OCI-LY1 (cell line): ENCODE data around the gene KLHL29.

Experiments
- H2AFZ ChIP-seq: fragments of 200-600 bp; sonication (generic), shearing (Covaris generic); 2 replicates; pipeline ENCODE4 v1.6.0; 2014; ENCODE audit warnings: antibody characterized with exemption, mild to moderate bottlenecking, low read length
- H3F3A ChIP-seq: fragments of 200-600 bp; sonication (generic), shearing (Covaris generic); 2 replicates; pipeline ENCODE4 v1.6.0; 2014; ENCODE audit warnings: mild to moderate bottlenecking, antibody characterized with exemption, low read length, moderate library complexity; ENCODE audit not compliant: insufficient read depth
- H3K27ac ChIP-seq: fragments of 200-600 bp; sonication (generic); 2 replicates; pipeline ENCODE4 v1.5.1; 2014; ENCODE audit warnings: low read length, mixed run types, mild to moderate bottlenecking, low read depth; ENCODE audit not compliant: poor library complexity, severe bottlenecking
- H3K27me3 ChIP-seq: fragments of 200-600 bp; sonication (generic); 2 replicates; pipeline ENCODE4 v1.6.0; 2014; ENCODE audit warnings: antibody characterized with exemption, mild to moderate bottlenecking, low read length, moderate library complexity; ENCODE audit not compliant: insufficient read depth
- H3K36me3 ChIP-seq: fragments of 200-600 bp; sonication (generic); 2 replicates; pipeline ENCODE4 v1.6.1; 2014; ENCODE audit warnings: mild to moderate bottlenecking, antibody characterized with exemption, low read length, moderate library complexity, mixed read lengths; ENCODE audit not compliant: insufficient read depth
- H3K4me1 ChIP-seq: fragments of 200-600 bp; sonication (generic); 2 replicates; pipeline ENCODE4 v1.5.1; 2014; ENCODE audit warnings: mild to moderate bottlenecking, low read length, moderate library complexity; ENCODE audit not compliant: insufficient read depth, severe bottlenecking
- H3K4me2 ChIP-seq: fragments of 200-600 bp; sonication (generic), shearing (Covaris generic); 2 replicates; pipeline ENCODE4 v1.6.1; 2014; ENCODE audit warnings: low read length
- H3K4me3 ChIP-seq: fragments of 200-600 bp; sonication (generic); 2 replicates; pipeline ENCODE4 v1.5.1; 2014; ENCODE audit warnings: low read length, low read depth, mild to moderate bottlenecking, mixed read lengths; ENCODE audit not compliant: poor library complexity, severe bottlenecking
- H3K79me2 ChIP-seq: fragments of 200-600 bp; shearing (Covaris generic); 2 replicates; pipeline ENCODE4 v1.6.1; 2016; ENCODE audit warnings: mixed run types, low read length, mixed read lengths; ENCODE audit not compliant: insufficient read depth
- H3K9ac ChIP-seq: fragments of 200-600 bp; sonication (generic), shearing (Covaris generic); 2 replicates; pipeline ENCODE4 v1.6.1; 2014; ENCODE audit warnings: mild to moderate bottlenecking, low read length, mixed read lengths
- H3K9me2 ChIP-seq: fragments of 200-600 bp; sonication (generic), shearing (Covaris generic); 2 replicates; pipeline ENCODE4 v1.6.1; 2014; ENCODE audit warnings: low read depth, mild to moderate bottlenecking, low read length, mixed read lengths
- H3K9me3 ChIP-seq: fragments of 200-600 bp; shearing (Covaris generic); 2 replicates; pipeline ENCODE4 v1.6.1; 2014; ENCODE audit warnings: low read length, mixed read lengths
- H4K20me1 ChIP-seq: fragments of 200-600 bp; sonication (generic), shearing (Covaris generic); 2 replicates; pipeline ENCODE4 v1.6.0; 2016; ENCODE audit warnings: mild to moderate bottlenecking, low read length; ENCODE audit not compliant: insufficient read depth
- EZH2 ChIP-seq: fragments of 200-600 bp; sonication (generic), shearing (Covaris generic); IDR thresholded peaks from 2 replicates; pipeline ENCODE4 v1.8.0; 2017; ENCODE audit warnings: borderline replicate concordance, mixed run types, mild to moderate bottlenecking, antibody characterized with exemption, low read length, moderate library complexity, mixed read lengths
- TF ChIP-seq, protein P1 (sequence below): fragments of 200-600 bp; sonication (generic), shearing (Covaris generic); IDR thresholded peaks from 2 replicates; pipeline ENCODE4 v1.5.1; 2017; ENCODE audit warnings: mild to moderate bottlenecking, antibody characterized with exemption, low read length, moderate library complexity, mixed read lengths

The KLHL29 gene

GRCh38 chr2:23595601-23596251 is 210.7 kb downstream of the KLHL29 start:
- no peaks in the 10 kb centered on the region for H4K20me1 ChIP-seq
- H3K4me3 ChIP-seq = no peak overlapping the region
- no peak overlapping the region for H3K9ac ChIP-seq
- H3K9me3 ChIP-seq = no peaks in the 10 kb centered on the region
- H3K4me2 ChIP-seq = no peak overlapping the region
- TF ChIP-seq, protein P1, sequence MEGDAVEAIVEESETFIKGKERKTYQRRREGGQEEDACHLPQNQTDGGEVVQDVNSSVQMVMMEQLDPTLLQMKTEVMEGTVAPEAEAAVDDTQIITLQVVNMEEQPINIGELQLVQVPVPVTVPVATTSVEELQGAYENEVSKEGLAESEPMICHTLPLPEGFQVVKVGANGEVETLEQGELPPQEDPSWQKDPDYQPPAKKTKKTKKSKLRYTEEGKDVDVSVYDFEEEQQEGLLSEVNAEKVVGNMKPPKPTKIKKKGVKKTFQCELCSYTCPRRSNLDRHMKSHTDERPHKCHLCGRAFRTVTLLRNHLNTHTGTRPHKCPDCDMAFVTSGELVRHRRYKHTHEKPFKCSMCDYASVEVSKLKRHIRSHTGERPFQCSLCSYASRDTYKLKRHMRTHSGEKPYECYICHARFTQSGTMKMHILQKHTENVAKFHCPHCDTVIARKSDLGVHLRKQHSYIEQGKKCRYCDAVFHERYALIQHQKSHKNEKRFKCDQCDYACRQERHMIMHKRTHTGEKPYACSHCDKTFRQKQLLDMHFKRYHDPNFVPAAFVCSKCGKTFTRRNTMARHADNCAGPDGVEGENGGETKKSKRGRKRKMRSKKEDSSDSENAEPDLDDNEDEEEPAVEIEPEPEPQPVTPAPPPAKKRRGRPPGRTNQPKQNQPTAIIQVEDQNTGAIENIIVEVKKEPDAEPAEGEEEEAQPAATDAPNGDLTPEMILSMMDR = no peak
- no peak for TF ChIP-seq EZH2
- H3F3A ChIP-seq = no peaks in the 10 kb centered on the region
- H2AFZ ChIP-seq = no peak overlapping the region
- H3K27ac ChIP-seq = no peak overlapping the region
- no peaks in the 10 kb centered on the region for H3K9me2 ChIP-seq
- no peaks in the 10 kb centered on the region for H3K36me3 ChIP-seq
- peaks cover 6% of the 10 kb centered on the region; the same call in 1 of the 2 replicates for H3K27me3 ChIP-seq
- H3K4me1 ChIP-seq = no peaks in the 10 kb centered on the region
- no peaks in the 10 kb centered on the region for H3K79me2 ChIP-seq

DNA sequence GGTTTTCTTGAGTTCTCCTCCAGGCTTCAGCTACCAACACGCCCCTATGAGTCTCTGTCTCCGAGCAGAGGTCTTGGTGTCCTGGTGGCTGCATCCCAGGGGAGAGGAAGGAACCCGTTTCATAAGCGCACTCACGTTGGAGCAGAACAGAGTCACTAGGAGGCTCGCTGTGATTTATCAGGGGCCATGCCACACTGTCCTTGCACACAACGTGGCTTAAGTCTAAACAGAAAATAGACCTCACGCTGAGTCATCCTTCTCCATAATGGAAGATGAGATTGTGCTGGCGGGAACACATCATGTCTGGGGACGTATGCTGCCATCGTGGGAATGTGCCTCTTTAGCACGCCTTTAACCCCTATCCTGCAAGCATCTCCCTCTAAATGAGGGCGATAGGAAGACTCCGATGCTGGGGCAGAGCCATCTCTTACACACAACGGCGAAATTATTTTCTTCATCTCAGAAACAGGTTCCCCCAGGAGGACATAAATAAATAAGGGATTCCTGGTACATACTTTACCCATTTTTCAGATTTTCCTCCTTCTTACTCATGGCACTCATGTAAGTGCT is 211.4 kb downstream of the KLHL29 start:
- no peaks in the 10 kb centered on the region for H3K4me1 ChIP-seq
- TF ChIP-seq EZH2 = no peak

DNA sequence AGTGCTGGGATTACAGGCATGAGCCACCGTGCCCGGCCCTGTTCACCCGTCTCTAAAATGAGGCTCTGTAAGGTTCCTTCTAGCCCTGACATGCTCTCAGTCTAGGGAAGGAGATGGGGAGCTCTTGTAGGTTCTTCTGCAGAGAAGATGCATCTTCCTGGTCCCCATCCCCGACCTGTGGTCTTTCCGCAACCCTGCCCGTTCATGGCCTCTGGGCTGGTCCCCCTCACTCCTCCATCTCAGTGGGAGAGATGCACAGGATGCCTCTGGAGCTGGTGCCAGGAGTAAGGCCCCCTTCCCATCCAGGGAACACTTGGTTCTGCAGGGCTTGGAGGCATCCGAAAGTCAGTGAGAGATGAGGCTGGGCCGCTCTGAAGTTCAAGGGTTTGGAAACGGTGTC is 212.7 kb downstream of the KLHL29 start:
- no peak overlapping the region for H3K4me3 ChIP-seq
- no peaks in the 10 kb centered on the region for H3F3A ChIP-seq
- no peaks in the 10 kb centered on the region for H3K9me2 ChIP-seq
- H3K36me3 ChIP-seq = no peaks in the 10 kb centered on the region
- TF ChIP-seq, protein P1 = no peak
- no peak for TF ChIP-seq EZH2
- no peak overlapping the region for H3K4me2 ChIP-seq
- no peak overlapping the region for H3K27ac ChIP-seq
- H3K4me1 ChIP-seq = no peaks in the 10 kb centered on the region
- H3K79me2 ChIP-seq = no peaks in the 10 kb centered on the region
- H2AFZ ChIP-seq = no peak overlapping the region
- peaks cover 6% of the 10 kb centered on the region; the same call in 1 of the 2 replicates for H3K27me3 ChIP-seq
- no peaks in the 10 kb centered on the region for H4K20me1 ChIP-seq
- no peaks in the 10 kb centered on the region for H3K9me3 ChIP-seq
- H3K9ac ChIP-seq = no peak overlapping the region

More for the DNA sequence above, 211.4 kb downstream of the KLHL29 start:
- Histone ChIP-seq H3K4me3 (no peak overlapping the region), H3K27me3 (peaks cover 6% of the 10 kb centered on the region; the same call in 1 of the 2 replicates), H4K20me1 (no peaks in the 10 kb centered on the region), H3F3A (no peaks in the 10 kb centered on the region), H3K79me2 (no peaks in the 10 kb centered on the region), H3K9ac (no peak overlapping the region), H3K9me3 (no peaks in the 10 kb centered on the region), H2AFZ (no peak overlapping the region), H3K4me2 (no peak overlapping the region), H3K36me3 (no peaks in the 10 kb centered on the region), H3K27ac (no peak overlapping the region), H3K9me2 (no peaks in the 10 kb centered on the region)
